Measurements from ENCODE around the gene TTLL7.
"Not testable (repeated sequence)": the region's sequence is repeated elsewhere in the genome, so short reads cannot be mapped to it uniquely, and the experiment has no call there.

The TTLL7 gene

GRCh38 chr1:83995649-83996048 lies 3.3 kb downstream of the TTLL7 start:
- no peak for DNase-seq (ENCODE audit: low read depth)

GRCh38 chr1:83994111-83994510 lies 4.8 kb downstream of the TTLL7 start:
- DNase-seq (ENCODE audit: low read depth): no peak

DNA sequence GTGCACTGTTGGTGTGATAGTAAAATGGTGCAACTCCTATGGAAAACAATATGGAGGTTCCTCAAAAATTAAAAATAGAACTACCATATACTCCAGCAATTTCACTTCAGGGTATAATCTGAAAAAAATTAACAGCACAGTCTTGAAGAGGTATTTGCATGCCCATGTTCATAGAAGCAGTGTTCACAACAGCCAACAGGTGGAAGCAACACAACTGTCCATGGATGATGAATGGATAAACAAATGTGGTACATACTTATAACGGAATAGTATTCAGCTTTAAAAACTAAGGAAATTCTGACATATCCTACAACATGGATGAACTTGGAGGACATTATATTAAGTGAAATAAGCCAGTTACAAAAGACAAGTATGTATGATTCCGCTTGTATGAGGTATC lies 8.2 kb downstream of the TTLL7 start:
- DNase-seq (ENCODE audit: low read depth): no peak

DNA sequence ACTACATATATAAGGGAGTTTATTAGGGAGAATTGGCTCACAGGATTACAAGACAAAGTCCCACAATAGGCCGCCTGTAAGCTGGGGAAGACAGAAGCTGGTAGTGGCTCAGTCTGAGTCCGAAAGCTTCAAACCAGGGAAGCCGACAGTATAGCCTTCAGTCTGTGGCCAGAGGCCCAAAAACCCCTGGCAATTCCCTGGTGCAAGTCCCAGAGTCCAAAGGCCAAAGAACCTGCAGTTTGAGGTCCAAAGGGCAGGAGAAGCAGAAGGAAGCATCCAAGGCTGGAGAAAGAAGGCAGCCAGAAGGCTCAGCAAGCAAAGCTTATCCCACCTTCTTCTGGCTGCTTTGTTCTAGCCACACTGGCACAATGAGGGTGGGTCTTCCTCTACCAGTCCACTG lies 13.9 kb downstream of the TTLL7 start:
- DNase-seq (ENCODE audit: low read depth): no peak

GRCh38 chr1:83983918-83984317 lies 15.0 kb downstream of the TTLL7 start:
- DNase-seq (ENCODE audit: low read depth): not testable (repeated sequence)

- no peak for DNase-seq (ENCODE audit: low read depth)
These were observed 20.9 kb downstream of the TTLL7 start for GRCh38 chr1:83978056-83978455.

DNA sequence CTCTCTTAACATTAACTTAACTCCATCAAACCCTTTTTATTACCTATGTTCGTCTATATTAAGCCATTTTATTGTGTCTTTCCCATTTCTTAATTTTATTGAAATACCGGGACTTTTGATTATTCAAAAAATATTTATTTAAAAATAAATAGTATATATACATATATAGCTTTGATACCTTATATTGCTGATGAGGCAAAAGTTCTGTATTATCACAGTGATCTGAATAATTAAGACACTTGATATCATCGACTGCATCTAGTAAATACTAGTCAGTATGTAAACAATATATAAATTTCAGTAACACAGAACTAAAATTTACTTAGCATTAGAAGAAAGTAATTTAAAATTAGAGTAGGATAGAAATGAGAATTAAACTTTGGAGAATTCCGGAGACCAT lies 22.0 kb downstream of the TTLL7 start:
- DNase-seq (ENCODE audit: low read depth): no peak

GRCh38 chr1:83970802-83971201 lies 28.1 kb downstream of the TTLL7 start:
- no peak for DNase-seq (ENCODE audit: low read depth)

DNA sequence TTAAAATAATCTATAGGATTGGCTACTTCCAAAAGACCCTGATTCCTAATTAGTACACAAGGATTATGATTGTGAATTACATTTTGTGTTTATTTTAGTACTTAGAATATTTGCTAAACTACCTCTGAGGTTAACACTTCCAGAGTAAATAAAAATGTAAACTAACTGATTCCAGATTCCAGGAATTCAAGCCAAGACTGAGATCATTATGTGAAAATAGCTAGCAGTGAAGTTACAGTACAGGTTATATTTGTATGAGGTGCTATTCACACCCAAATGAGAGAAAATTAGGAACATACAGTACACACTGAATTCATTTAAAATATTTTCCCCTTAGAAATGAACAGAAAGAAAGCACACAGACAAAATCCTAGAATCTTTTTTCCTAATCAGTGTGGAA lies 28.8 kb downstream of the TTLL7 start:
- no peak for DNase-seq (ENCODE audit: low read depth)

- DNase-seq (ENCODE audit: low read depth): no peak
These were observed 31.6 kb downstream of the TTLL7 start for GRCh38 chr1:83967336-83967735.

DNA sequence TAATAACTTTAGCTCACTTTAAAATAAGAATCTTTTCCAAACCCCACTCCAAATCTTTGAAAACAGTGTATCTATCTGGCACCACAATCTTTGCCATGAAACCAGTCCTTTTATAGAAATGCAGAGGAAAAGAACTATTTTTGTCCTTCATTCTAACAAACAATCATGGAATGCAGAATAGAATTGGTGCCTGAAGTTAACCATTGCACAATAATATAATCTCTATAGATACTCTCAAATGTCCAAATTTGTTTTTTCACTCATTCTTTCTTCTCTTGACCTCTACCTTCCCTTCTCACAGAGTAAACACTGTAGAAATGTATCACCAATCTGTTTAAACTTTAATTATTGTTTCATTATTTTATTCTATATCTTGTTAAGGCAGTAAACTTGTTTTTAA lies 34.8 kb downstream of the TTLL7 start:
- no peak for DNase-seq (ENCODE audit: low read depth)

DNA sequence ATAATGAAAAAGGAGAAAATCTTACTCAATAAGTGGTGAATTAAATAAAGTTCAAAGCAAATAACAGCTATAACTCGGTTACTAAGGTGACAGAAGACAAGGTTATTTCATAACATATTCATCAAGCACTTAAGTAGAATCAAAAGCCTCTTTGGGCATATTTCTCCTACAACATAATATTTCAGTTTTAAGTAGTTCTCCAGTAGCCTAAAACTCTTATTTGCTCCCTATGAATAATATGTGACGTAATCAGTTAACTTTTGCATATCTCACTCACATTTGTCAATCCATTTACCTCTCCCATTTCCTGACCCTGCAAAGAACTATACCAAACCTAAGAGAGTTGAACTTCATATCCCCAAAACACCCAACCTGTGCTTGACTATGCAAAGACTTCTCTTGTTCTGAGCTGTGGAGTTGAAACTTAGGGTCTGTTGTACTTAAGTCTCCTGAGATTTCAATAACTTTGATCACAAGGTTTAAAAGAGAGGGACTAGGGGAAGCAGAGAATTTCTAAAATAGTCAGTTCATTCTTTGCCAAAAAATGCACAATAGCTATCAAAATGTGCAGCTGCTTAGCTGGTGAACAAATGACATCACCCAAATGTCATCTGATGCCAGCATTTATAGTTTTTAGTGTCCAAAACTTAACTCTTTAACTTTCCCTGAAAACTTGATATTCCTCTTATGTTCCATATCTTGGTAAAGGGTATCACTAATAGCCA lies 37.2 kb downstream of the TTLL7 start:
- no peak for DNase-seq (ENCODE audit: low read depth)

- no peak for DNase-seq (ENCODE audit: low read depth)
These were observed 38.2 kb downstream of the TTLL7 start for GRCh38 chr1:83960669-83961277.

DNA sequence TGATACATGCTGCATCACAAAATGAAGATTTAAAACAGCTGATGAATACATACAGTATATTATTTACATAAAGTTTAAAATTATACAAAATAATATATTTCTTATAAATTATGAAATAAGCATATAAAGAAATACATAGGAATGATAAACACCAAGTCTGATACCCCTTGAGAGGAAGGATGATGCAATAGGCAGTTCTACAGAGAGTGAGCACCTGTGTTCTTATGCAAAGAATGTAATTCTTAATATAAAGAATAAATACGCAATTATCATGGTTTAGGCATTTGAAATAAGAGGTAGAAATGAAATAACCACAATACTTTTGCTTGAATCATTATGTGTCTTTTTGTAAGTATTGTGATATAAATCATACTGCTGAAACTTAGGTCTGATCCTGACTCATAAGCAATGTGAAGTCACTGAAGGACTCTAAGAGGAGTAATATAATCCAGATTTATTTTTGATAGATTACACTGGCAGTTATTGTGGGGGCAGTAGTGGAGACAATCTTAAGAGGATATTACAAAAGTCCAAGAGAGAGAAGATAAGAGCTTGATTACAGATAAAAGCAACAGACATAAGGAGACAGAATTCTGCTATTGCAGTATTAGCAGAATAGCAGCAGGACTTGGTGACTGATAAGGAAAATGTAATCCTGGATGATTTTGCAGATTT lies 39.0 kb downstream of the TTLL7 start:
- DNase-seq (ENCODE audit: low read depth): no peak

GRCh38 chr1:83958704-83959103 lies 40.2 kb downstream of the TTLL7 start:
- no peak for DNase-seq (ENCODE audit: low read depth)

GRCh38 chr1:83954166-83954823 lies 44.6 kb downstream of the TTLL7 start:
- no peak for DNase-seq (ENCODE audit: low read depth)

DNA sequence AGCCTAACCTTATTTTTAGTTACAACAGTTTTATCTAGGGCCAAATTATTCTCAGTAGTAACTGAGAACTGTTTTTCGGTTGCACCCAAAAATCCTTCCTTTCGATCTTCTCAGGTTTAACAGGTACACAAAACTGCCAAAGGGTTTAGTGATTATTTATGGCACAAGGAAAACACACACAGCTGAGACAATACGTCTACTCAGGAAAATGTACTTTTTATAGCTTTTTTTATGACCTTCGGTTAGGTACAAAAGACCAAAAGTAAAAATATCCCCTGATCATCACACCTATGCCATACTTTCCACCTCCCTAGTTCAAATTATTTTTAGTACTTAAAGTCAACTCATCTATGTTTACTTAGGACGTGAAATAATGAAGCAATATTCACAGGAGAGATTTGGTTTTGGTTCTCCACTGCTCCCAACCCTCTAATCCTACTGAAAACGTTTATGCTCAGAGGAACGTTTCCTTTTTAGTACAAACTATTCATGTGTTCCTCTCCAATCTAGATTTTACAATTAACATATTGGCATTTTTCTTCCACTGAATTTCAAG lies 48.7 kb downstream of the TTLL7 start:
- no peak for DNase-seq (ENCODE audit: low read depth)

DNA sequence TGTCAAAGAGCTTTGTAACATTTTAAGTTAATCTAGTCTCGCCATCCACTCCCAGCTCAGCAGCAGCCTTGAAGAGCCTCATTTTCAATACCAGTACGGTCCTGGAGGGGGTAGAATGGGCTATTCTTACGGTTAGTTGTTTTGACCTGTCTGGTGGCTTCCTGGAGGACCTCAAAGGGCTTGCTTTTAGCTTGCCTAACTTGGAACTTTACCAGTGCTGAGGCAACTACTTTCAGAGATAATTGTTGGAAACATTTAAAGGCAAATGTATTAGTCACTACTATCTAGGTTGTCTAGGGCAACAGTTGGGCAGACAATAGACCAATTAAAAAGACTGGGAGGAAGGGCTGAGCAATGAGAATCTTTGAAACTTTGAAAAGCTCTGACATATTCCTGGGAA lies 56.0 kb downstream of the TTLL7 start:
- DNase-seq (ENCODE audit: low read depth): no peak

DNA sequence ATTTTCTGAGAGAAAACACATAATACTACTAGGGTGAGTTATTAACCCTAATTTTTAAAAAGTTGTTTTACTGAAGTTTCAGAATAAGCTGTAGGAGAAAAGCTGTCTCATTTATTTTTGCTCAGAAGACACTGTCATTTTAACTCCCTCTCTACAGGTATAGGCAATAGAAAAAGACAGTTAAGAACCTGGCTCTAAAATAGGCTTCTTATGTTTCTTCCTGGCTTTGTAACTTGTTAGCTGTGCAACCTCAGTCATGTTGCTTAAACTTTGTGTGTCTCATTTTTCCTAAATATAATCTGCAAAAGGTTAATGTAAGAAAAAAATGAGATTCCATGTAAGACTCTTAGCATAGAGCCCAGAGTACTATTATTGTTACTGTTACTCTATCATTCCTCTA lies 64.4 kb downstream of the TTLL7 start:
- DNase-seq (ENCODE audit: low read depth): no peak

GRCh38 chr1:83932693-83933092 lies 66.2 kb downstream of the TTLL7 start:
- DNase-seq (ENCODE audit: low read depth): no peak

- no peak for DNase-seq (ENCODE audit: low read depth)
These were observed 66.7 kb downstream of the TTLL7 start for GRCh38 chr1:83932281-83932680.

DNA sequence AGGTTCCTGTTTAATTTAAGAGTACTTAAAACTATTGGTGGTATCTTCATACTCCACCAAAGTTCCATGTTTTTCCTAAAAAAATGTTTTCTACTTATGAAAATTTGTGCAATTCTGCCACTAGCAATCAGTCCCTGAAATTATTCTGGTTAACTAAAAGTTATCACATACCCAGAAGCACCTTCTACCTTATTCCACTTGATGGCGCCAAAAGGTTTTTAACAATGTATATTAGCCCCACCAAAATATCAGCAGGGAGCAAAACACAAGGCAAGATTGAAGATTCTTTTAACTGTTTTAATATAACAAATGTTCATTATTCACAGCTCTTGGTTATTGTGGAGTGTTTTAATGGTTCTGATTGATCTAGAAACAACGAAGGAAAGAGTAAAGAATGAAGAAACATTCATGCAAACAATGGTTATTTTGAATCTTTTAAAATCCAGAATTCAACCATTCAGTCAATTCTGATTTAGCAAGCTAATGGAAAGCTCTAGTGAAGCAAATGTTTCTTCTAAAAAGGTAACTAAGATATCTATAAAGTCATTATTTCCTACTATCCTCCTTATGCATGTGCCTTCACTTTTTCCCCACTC lies 67.2 kb downstream of the TTLL7 start:
- DNase-seq (ENCODE audit: low read depth): no peak

Data from stimulated activated CD8-positive, alpha-beta memory T cell treated with anti-CD3 and anti-CD28 coated beads, Interleukin-12 subunit alpha, Interleukin-12 subunit beta, amount 100 ng/mL, for 4 hours (primary cell).